HPDE6-E6E7 (cell line): ENCODE data around the gene ACOT8.
A peak's percentile ranks its signal among the peaks of the same experiment; 100 is the strongest.
"Not testable (repeated sequence)": the region's sequence is repeated elsewhere in the genome, so short reads cannot be mapped to it uniquely, and the experiment has no call there.

Experiments used
- DNase-seq: peaks from one replicate; pipeline ENCODE4 v3.0.0; 2011; ENCODE audit warnings: missing footprints; ENCODE audit errors: extremely low spot score

ACOT8 gene

GRCh38 chr20:45887346-45887715, 30.1 kb upstream of the ACOT8 start, which contains the start of gene SPATA25:
Gene SPATA25, minus strand, starts transcription at chr20:45887622. Its CDS starts 32 bp downstream, at chr20:45887590.
- no peak for DNase-seq

- no peak for DNase-seq
These were observed 29.6 kb upstream of the ACOT8 start for GRCh38 chr20:45886590-45887345.

- DNase-seq = no peak
These were observed 25.9 kb upstream of the ACOT8 start for GRCh38 chr20:45883100-45883469.

- DNase-seq = no peak
These were observed 25.4 kb upstream of the ACOT8 start for GRCh38 chr20:45882469-45883099.

- DNase-seq = peak; percentile 100
These were observed 24.0 kb upstream of the ACOT8 start, which contains the start of gene ZSWIM1 for GRCh38 chr20:45880988-45881788. Gene ZSWIM1, plus strand, starts transcription at chr20:45881227. Its CDS starts 1,366 bp downstream, at chr20:45882593.

- DNase-seq = no peak
These were observed 21.0 kb upstream of the ACOT8 start for GRCh38 chr20:45878076-45878761.

- no peak for DNase-seq
These were observed 17.4 kb upstream of the ACOT8 start for GRCh38 chr20:45874576-45874975.

- not testable (repeated sequence) for DNase-seq
These were observed 16.9 kb upstream of the ACOT8 start for GRCh38 chr20:45874104-45874481.

- DNase-seq = no peak
These were observed 16.4 kb upstream of the ACOT8 start for GRCh38 chr20:45873409-45874103.

GRCh38 chr20:45872626-45873025, 15.4 kb upstream of the ACOT8 start:
- no peak for DNase-seq

- peak; percentile 47 for DNase-seq
These were observed 10.6 kb upstream of the ACOT8 start for GRCh38 chr20:45867819-45868176.

GRCh38 chr20:45867136-45867818, 10.1 kb upstream of the ACOT8 start:
- no peak for DNase-seq

- DNase-seq = no peak
These were observed 9.3 kb upstream of the ACOT8 start for GRCh38 chr20:45866454-45866853.

GRCh38 chr20:45863543-45864470, 6.6 kb upstream of the ACOT8 start:
- DNase-seq = no peak

- DNase-seq = no peak
These were observed 4.3 kb upstream of the ACOT8 start for GRCh38 chr20:45861221-45862075.

- DNase-seq = no peak
These were observed 3.5 kb upstream of the ACOT8 start for GRCh38 chr20:45860560-45861220.

GRCh38 chr20:45859916-45860315, 2.7 kb upstream of the ACOT8 start:
- DNase-seq = no peak

- no peak for DNase-seq
These were observed 657 bp upstream of the ACOT8 start for GRCh38 chr20:45857882-45858216.
